GM12865 (cell line): ENCODE results near the gene KDM4B.

ENCODE experiments used
- DNase-seq: peaks from one replicate; pipeline ENCODE4 v3.0.0; 2010; ENCODE audit warnings: low read depth
- H3K4me3 ChIP-seq: 2 replicates; pipeline ENCODE4 v1.5.1; 2011; ENCODE audit warnings: mild to moderate bottlenecking, low read depth, low read length, control low read depth
- CTCF ChIP-seq: IDR thresholded peaks from 2 replicates; pipeline ENCODE4 v1.5.1; 2011; ENCODE audit warnings: low read length, control low read depth, low read depth, inconsistent platforms; ENCODE audit not compliant: insufficient read depth; ENCODE audit errors: missing control alignments

Gene KDM4B

DNA sequence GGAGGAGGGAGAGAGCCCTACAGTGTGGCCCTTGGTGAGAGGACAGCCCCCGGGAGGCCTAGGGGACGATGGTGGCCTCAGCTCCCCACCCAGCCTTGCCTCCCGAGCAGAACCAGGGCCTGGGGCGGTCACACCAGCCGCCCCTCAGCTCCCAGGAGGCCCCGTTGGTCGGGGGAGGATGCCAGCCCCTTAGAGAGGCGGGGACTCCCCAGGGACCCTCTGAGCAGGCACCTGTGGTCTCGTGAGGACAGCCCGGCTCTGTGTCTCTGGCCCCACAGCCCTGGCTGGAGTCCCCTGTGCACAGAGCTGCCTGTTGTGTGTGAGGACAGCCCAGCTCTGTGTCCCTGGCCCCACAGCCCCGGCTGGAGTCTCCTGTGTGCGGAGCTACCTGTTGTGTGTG, 158.8 kb downstream of the KDM4B start:
- no peak for TF ChIP-seq CTCF
- no peak for DNase-seq

DNA sequence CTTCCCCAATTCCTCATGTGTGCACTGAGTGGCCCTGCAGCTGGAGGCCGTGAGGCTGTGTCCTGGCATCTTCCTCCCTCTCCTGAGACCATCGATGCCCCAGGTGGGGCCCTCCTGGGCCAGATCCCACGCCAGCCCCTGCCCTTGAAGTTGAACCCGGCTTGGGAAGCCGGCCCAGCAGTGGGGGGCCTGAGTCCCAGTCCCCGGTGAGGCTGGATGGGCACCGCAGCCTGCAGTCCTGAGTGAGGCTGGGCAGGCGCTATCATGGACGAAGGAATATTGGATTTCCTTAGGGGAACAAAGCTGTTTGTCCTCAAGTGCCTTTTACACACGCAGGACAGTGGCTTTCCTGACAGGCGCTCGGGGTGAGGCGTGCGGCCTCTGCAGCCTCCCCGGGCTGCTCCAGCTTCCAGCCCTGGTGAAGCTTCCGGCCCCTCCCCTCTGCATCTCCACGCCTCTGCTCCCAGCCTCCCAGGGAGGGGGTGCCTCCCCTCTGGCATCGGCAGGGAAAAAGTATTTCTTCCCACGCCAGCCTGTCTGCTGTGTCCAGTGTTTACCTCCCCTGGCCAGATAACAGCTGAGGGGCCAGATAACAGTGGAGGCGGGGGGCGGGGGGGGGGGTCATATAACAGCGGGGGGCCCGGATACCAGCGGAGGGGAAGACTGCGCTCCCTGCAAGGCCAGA, 159.5 kb downstream of the KDM4B start:
- TF ChIP-seq CTCF = no peak
- no peak overlapping the region for H3K4me3 ChIP-seq
- DNase-seq = no peak

More for the DNA sequence above, 158.8 kb downstream of the KDM4B start:
- no peak overlapping the region for H3K4me3 ChIP-seq

- H3K4me3 ChIP-seq = no peak overlapping the region
- no peak for TF ChIP-seq CTCF
- DNase-seq = no peak
These were observed 160.1 kb downstream of the KDM4B start for GRCh38 chr19:5128936-5129389.

GRCh38 chr19:5129691-5130090, 160.8 kb downstream of the KDM4B start:
- no peak for TF ChIP-seq CTCF
- DNase-seq = no peak
- H3K4me3 ChIP-seq = peak overlapping the region; percentile 92

GRCh38 chr19:5130371-5131030, 161.6 kb downstream of the KDM4B start:
- no peak for TF ChIP-seq CTCF
- DNase-seq = peak; percentile 86
- H3K4me3 ChIP-seq = peak overlapping the region; percentile 92

DNA sequence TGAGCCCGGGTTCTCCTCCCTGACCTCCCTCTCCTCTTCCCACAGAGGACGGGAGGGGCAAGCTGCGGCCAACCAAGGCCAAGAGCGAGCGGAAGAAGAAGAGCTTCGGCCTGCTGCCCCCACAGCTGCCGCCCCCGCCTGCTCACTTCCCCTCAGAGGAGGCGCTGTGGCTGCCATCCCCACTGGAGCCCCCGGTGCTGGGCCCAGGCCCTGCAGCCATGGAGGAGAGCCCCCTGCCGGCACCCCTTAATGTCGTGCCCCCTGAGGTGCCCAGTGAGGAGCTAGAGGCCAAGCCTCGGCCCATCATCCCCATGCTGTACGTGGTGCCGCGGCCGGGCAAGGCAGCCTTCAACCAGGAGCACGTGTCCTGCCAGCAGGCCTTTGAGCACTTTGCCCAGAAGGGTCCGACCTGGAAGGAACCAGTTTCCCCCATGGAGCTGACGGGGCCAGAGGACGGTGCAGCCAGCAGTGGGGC, 162.2 kb downstream of the KDM4B start:
- peak overlapping the region; percentile 92 for H3K4me3 ChIP-seq
- peak; percentile 89 for DNase-seq
- peak; percentile 39 for TF ChIP-seq CTCF
